ENCODE results near the gene STK11.
A peak's percentile ranks its signal among the peaks of the same experiment; 100 is the strongest.

- peak; percentile 96 to 97 for TF ChIP-seq CTCF (IDR thresholded peaks at IDR 0.05)
- TF ChIP-seq POLR2AphosphoS5 (IDR thresholded peaks at IDR 0.05): peak in 1 of 3 donors; percentile 36
Observed at GRCh38 chr19:1243768-1244692, 38.5 kb downstream of the STK11 start.

All from suprapubic skin (tissue), 3 donors.